OCI-LY1 (cell line): ENCODE results near the gene NPR1.

Source experiments
- H2AFZ ChIP-seq: fragments of 200-600 bp; sonication (generic), shearing (Covaris generic); 2 replicates; pipeline ENCODE4 v1.6.0; 2014; ENCODE audit warnings: antibody characterized with exemption, mild to moderate bottlenecking, low read length
- H3F3A ChIP-seq: fragments of 200-600 bp; sonication (generic), shearing (Covaris generic); 2 replicates; pipeline ENCODE4 v1.6.0; 2014; ENCODE audit warnings: mild to moderate bottlenecking, antibody characterized with exemption, low read length, moderate library complexity; ENCODE audit not compliant: insufficient read depth
- H3K27ac ChIP-seq: fragments of 200-600 bp; sonication (generic); 2 replicates; pipeline ENCODE4 v1.5.1; 2014; ENCODE audit warnings: low read length, mixed run types, mild to moderate bottlenecking, low read depth; ENCODE audit not compliant: poor library complexity, severe bottlenecking
- H3K27me3 ChIP-seq: fragments of 200-600 bp; sonication (generic); 2 replicates; pipeline ENCODE4 v1.6.0; 2014; ENCODE audit warnings: antibody characterized with exemption, mild to moderate bottlenecking, low read length, moderate library complexity; ENCODE audit not compliant: insufficient read depth
- H3K36me3 ChIP-seq: fragments of 200-600 bp; sonication (generic); 2 replicates; pipeline ENCODE4 v1.6.1; 2014; ENCODE audit warnings: mild to moderate bottlenecking, antibody characterized with exemption, low read length, moderate library complexity, mixed read lengths; ENCODE audit not compliant: insufficient read depth
- H3K4me1 ChIP-seq: fragments of 200-600 bp; sonication (generic); 2 replicates; pipeline ENCODE4 v1.5.1; 2014; ENCODE audit warnings: mild to moderate bottlenecking, low read length, moderate library complexity; ENCODE audit not compliant: insufficient read depth, severe bottlenecking
- H3K4me2 ChIP-seq: fragments of 200-600 bp; sonication (generic), shearing (Covaris generic); 2 replicates; pipeline ENCODE4 v1.6.1; 2014; ENCODE audit warnings: low read length
- H3K4me3 ChIP-seq: fragments of 200-600 bp; sonication (generic); 2 replicates; pipeline ENCODE4 v1.5.1; 2014; ENCODE audit warnings: low read length, low read depth, mild to moderate bottlenecking, mixed read lengths; ENCODE audit not compliant: poor library complexity, severe bottlenecking
- H3K79me2 ChIP-seq: fragments of 200-600 bp; shearing (Covaris generic); 2 replicates; pipeline ENCODE4 v1.6.1; 2016; ENCODE audit warnings: mixed run types, low read length, mixed read lengths; ENCODE audit not compliant: insufficient read depth
- H3K9ac ChIP-seq: fragments of 200-600 bp; sonication (generic), shearing (Covaris generic); 2 replicates; pipeline ENCODE4 v1.6.1; 2014; ENCODE audit warnings: mild to moderate bottlenecking, low read length, mixed read lengths
- H3K9me2 ChIP-seq: fragments of 200-600 bp; sonication (generic), shearing (Covaris generic); 2 replicates; pipeline ENCODE4 v1.6.1; 2014; ENCODE audit warnings: low read depth, mild to moderate bottlenecking, low read length, mixed read lengths
- H3K9me3 ChIP-seq: fragments of 200-600 bp; shearing (Covaris generic); 2 replicates; pipeline ENCODE4 v1.6.1; 2014; ENCODE audit warnings: low read length, mixed read lengths
- H4K20me1 ChIP-seq: fragments of 200-600 bp; sonication (generic), shearing (Covaris generic); 2 replicates; pipeline ENCODE4 v1.6.0; 2016; ENCODE audit warnings: mild to moderate bottlenecking, low read length; ENCODE audit not compliant: insufficient read depth
- CTCF ChIP-seq: fragments of 200-600 bp; sonication (generic), shearing (Covaris generic); IDR thresholded peaks from 2 replicates; pipeline ENCODE4 v1.5.1; 2017; ENCODE audit warnings: mild to moderate bottlenecking, antibody characterized with exemption, low read length, moderate library complexity, mixed read lengths
- EZH2 ChIP-seq: fragments of 200-600 bp; sonication (generic), shearing (Covaris generic); IDR thresholded peaks from 2 replicates; pipeline ENCODE4 v1.8.0; 2017; ENCODE audit warnings: borderline replicate concordance, mixed run types, mild to moderate bottlenecking, antibody characterized with exemption, low read length, moderate library complexity, mixed read lengths

NPR1 gene

GRCh38 chr1:153642161-153642560 is 36.3 kb upstream of the NPR1 start:
- Histone ChIP-seq H3K4me2 (no peak overlapping the region), H3K27me3 (no peaks in the 10 kb centered on the region), H2AFZ (no peak overlapping the region), H3K36me3 (peaks cover 100% of the 10 kb centered on the region), H3F3A (no peaks in the 10 kb centered on the region), H4K20me1 (no peaks in the 10 kb centered on the region), H3K4me1 (no peaks in the 10 kb centered on the region), H3K9me2 (no peaks in the 10 kb centered on the region), H3K27ac (no peak overlapping the region), H3K4me3 (no peak overlapping the region), H3K79me2 (no peaks in the 10 kb centered on the region), H3K9ac (no peak overlapping the region), H3K9me3 (no peaks in the 10 kb centered on the region)
- no peak for TF ChIP-seq CTCF

- no peaks in the 10 kb centered on the region for H3K9me2 ChIP-seq
- H4K20me1 ChIP-seq: no peaks in the 10 kb centered on the region
- H3K27me3 ChIP-seq: no peaks in the 10 kb centered on the region
- no peaks in the 10 kb centered on the region for H3K79me2 ChIP-seq
- TF ChIP-seq CTCF: no peak
- TF ChIP-seq EZH2: no peak
- no peak overlapping the region for H3K4me2 ChIP-seq
- H3F3A ChIP-seq: no peaks in the 10 kb centered on the region
- H3K9me3 ChIP-seq: no peaks in the 10 kb centered on the region
- H3K4me3 ChIP-seq: no peak overlapping the region
- no peak overlapping the region for H3K9ac ChIP-seq
- H3K4me1 ChIP-seq: no peaks in the 10 kb centered on the region
- no peak overlapping the region for H2AFZ ChIP-seq
- peaks cover 93% of the 10 kb centered on the region for H3K36me3 ChIP-seq
- H3K27ac ChIP-seq: no peak overlapping the region
These were observed 35.4 kb upstream of the NPR1 start for GRCh38 chr1:153643100-153643499.

GRCh38 chr1:153643816-153644215 is 34.7 kb upstream of the NPR1 start:
- no peaks in the 10 kb centered on the region for H3K9me2 ChIP-seq
- H3K79me2 ChIP-seq: no peaks in the 10 kb centered on the region
- H2AFZ ChIP-seq: no peak overlapping the region
- TF ChIP-seq CTCF: no peak
- TF ChIP-seq EZH2: no peak
- no peak overlapping the region for H3K9ac ChIP-seq
- no peak overlapping the region for H3K4me3 ChIP-seq
- H3K27me3 ChIP-seq: no peaks in the 10 kb centered on the region
- H4K20me1 ChIP-seq: no peaks in the 10 kb centered on the region
- no peaks in the 10 kb centered on the region for H3K4me1 ChIP-seq
- H3K4me2 ChIP-seq: no peak overlapping the region
- H3F3A ChIP-seq: no peaks in the 10 kb centered on the region
- no peaks in the 10 kb centered on the region for H3K9me3 ChIP-seq
- H3K36me3 ChIP-seq: peaks cover 86% of the 10 kb centered on the region
- H3K27ac ChIP-seq: no peak overlapping the region
